SW 1271 (cell line): ENCODE measurements around the gene NCAN.
"Not testable (repeated sequence)": the region's sequence is repeated elsewhere in the genome, so short reads cannot be mapped to it uniquely, and the experiment has no call there.

Experiments used
- DNase-seq, 2 experiments: peaks; one replicate each; lab custom pipeline; 2025; lab: John Stamatoyannopoulos, UW

NCAN gene

DNA sequence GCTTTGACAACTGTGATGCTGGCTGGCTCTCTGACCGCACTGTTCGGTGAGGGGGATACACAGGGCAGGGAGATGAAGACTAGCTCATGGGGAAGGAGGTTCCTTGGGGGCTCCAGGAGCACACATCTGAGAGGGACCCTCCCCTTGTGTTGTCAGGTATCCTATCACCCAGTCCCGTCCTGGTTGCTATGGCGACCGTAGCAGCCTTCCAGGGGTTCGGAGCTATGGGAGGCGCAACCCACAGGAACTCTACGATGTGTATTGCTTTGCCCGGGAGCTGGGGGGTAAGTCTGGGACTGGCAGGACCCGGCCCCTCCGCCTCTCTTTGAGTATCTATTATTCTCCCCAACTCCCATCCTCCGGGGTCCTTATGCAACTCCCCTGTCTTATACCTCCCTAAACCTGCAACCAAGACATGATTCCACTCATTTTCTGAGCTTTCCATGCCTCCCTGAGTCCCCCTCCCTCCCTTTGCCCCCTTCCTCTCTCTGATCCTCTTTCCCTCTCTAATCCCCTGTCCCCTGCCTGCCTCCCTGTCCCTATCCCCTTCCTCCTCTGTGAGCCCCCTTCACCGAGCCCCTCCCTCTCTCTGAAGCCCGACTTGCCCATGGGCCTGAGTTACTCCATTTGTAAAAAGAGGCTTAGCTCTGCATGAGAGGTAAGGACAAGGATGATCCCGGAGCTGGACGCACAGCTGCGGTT, 12.5 kb downstream of the NCAN start:
- DNase-seq, result no peak

DNA sequence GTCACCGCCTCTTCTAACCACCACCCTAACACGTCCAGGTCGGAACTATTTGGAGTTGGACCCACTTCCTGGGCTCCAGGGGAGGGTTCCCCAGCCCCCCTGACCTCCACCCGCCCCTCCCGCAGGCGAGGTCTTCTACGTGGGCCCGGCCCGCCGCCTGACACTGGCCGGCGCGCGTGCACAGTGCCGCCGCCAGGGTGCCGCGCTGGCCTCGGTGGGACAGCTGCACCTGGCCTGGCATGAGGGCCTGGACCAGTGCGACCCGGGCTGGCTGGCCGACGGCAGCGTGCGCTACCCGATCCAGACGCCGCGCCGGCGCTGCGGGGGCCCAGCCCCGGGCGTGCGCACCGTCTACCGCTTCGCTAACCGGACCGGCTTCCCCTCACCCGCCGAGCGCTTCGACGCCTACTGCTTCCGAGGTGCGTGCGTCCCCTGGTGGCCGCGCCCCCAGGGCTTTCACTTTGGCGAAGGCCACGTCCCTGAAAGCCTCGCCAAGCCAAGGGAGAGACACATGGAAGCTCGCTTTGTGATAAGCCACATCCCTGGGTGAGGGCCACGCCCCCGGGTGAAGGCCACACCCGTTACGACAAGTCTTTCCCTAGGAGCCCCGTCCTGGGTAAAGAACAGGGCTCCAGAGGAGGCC, 13.2 kb downstream of the NCAN start:
- DNase-seq, result peak; percentile 62 to 77

- no peak for DNase-seq
Observed at GRCh38 chr19:19226204-19226603, 14.4 kb downstream of the NCAN start.

- DNase-seq, result no peak
Observed at GRCh38 chr19:19226663-19227062, 14.9 kb downstream of the NCAN start.

GRCh38 chr19:19227217-19227616, 15.5 kb downstream of the NCAN start:
- DNase-seq, result no peak

DNA sequence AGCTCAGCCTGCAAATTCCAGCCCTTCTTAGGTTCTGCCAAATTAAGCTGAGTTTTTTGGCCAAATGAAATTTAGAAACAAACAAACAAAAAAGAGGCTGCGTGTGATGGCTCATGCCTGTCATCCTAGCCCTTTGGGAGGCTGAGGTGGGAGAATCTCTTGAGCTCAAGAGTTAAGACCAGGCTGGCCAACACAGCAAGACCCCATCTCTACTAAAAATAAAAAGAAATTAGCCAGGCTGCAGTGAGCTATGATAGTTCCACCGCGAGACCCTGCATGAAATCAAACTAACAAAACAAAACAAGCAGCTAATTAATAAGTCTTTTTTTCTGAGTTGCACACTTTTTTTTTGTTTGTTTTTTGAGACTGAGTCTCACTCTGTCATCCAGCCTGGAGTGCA, 17.9 kb downstream of the NCAN start:
- no peak for DNase-seq

DNA sequence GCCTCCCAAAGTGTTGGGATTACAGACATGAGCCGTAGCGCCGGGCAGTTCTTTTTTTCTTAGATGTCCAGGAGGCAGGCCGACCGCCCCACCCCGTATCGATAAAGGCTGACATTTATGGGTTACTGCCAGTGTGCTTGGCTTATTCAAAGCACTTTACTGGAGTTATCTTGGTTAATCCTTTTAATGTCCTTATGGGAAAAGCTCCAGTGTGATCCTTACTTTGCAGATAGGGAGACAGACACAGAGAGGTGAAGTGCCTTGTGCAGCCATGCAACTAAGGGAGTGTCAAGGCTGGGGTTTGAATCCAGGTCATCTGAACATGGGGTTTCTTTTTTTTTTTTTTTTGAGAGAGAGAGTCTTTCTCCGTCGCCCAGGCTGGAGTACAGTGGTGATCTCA, 19.2 kb downstream of the NCAN start:
- DNase-seq, result no peak

- DNase-seq, result no peak
Observed at GRCh38 chr19:19232261-19232721, 20.5 kb downstream of the NCAN start.

DNA sequence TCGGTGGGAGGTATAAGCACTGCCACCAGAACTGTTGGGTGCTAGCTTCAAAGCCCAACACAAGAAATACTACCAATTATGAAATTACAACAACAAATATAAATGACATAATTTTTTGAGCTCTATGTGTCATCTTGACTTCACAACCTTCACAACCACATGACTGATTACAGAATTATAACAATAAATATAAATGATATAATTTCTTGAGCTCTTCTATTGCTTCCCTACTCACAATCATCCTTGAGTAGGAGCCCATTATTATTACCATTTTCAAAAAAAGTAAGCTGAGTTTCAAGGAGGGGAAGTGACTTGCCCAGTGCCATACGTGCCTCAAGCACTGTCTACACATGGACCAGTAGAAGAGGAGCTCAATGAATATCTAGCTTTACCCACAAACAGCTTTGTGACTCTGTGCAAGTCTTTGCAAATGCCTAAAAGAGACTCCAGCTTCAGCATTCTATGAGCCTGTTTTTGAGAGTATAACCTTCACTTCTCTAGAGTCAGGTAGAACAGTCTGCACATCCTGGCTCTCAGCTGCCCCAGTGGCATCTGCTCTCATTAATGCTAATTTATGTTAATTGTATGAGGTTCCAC, 22.6 kb downstream of the NCAN start:
- DNase-seq, result no peak

DNA sequence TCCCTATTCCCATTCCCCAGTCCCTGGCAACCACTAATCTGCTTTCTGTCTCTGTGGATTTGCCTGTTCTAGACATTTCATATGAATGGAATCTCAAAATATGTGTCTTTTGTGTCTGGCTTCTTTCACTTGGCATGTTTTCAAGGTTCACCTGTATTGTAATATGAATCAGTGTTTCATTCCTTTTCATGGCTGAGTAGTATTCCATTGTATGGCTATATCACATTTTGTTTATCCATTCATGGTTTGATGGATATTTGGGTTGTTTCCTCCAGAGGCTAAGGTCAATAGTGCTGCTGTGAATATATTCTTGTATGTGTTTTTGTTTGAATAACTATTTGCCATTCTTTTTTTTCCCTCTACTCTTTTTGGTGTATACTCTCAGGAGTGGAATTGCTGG, 24.4 kb downstream of the NCAN start:
- DNase-seq, result no peak

DNA sequence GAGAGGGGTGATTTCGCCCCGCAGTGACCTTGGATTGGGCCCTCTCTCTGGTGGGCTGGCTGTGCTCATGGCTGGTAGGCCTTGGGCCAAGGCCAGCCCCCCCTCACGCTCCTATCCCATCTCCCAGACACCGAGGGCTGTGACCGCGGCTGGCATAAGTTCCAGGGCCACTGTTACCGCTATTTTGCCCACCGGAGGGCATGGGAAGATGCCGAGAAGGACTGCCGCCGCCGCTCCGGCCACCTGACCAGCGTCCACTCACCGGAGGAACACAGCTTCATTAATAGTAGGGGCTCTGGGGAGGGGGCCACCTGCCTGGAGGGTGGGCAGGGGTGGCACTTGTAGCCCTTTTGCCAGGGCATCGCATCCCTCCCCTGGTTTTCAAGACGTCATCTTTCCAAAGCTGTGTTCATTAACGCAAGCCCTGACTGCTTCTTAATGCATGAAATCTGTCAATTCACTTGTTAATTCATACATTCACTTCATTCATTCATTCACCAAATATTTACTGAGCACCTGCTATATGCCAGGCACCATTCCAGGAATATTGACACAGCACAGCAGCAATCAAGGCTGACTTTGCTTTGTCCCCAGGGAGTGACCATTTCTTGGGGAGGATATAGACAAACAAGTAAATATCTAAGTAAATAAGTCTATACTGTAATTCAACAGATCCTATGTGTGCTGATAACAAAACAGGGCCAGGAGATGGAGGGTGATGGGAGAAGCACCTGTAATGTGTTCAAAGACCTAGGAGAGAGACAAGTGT, 26.6 kb downstream of the NCAN start:
- no peak for DNase-seq

DNA sequence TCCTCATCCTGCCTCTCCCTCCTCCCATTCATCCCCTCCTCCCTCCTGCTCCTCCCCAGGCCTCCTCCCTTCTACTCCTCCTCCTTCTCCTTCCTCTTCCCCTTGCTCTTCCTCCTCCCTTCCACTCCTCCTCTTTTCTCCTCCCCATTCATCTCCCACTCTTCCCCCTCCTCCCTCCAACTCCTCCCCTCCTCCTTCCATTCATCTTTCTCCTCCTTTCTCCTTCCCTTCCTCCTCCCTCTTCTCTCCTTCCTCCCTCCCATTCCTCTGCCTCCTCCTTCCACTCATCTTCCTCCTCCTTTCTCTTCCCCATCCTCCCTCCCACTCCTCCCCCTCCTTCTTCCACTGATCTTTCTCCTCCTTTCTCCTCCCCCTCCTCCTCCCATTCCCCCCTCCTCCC, 27.9 kb downstream of the NCAN start:
- no peak for DNase-seq

DNA sequence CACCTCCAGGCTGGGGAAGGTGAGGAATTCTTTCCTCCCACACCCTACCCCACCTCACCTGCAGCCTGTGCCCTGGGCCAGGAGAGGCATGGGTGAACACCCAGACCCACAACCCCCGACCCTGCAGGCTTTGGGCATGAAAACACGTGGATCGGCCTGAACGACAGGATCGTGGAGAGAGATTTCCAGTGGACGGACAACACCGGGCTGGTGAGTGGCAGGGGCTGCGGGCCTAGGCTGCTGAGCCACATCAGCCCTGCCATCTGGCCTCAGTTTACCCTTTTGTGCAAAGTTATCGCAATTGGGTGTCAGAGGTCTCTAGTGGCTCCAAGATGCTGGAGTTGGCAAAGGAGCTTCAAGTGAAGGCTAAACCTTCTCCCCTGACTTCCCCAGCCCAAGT, 28.7 kb downstream of the NCAN start:
- no peak for DNase-seq

DNA sequence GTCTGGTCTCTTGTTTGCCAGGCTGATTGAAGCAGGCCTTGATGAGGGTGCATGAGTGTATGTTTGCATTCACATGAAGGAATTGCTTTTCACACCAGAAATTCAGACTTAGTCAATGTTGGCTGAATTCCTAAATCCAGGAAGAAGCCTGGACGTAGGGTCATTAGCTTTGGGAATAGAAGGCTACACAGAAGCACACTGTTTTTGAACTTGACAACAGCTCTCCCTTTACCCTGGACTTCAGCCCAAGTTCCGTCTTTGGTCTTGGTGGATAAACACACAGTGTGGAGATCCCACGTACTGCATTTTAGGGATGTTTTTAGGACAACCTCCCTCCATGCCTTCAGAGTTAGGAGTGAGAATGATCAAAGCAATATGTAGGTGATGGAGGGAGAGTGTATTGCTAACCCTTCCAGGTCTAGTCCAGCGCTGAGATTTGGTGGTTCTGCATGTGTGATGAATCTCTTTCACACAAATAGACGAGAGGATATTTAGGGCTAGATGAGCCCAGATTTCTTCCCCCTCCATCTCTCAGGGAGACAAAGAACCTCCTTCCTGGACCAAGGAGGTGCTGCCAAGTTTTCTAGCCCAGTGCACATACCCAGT, 38.5 kb downstream of the NCAN start:
- DNase-seq, result no peak

- DNase-seq, result not testable (repeated sequence)
Observed at GRCh38 chr19:19253409-19253808, 41.7 kb downstream of the NCAN start.

- peak in 1 of 2 experiments; percentile 30 for DNase-seq
Observed at GRCh38 chr19:19256072-19256969, 44.6 kb downstream of the NCAN start.

DNA sequence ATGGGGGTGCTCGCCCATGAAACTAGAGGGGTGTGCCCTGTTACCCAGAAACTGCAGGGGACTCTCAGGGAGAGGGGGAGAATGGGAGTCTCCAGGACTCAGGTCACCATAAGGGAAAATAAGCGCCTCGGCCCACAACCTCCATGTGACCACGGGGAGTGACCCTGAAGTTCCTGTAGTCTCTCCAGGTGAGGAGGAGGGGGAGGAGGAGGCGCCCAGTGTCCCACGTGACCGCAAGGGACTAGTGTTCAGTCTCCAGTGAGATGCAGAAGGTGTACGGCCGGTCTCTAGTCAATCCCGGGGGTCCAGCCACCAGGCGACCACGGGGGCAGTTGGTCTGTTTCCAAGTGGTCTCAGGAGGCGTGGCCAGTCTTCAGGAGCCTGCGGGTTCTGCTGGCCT, 45.4 kb downstream of the NCAN start:
- no peak for DNase-seq

DNA sequence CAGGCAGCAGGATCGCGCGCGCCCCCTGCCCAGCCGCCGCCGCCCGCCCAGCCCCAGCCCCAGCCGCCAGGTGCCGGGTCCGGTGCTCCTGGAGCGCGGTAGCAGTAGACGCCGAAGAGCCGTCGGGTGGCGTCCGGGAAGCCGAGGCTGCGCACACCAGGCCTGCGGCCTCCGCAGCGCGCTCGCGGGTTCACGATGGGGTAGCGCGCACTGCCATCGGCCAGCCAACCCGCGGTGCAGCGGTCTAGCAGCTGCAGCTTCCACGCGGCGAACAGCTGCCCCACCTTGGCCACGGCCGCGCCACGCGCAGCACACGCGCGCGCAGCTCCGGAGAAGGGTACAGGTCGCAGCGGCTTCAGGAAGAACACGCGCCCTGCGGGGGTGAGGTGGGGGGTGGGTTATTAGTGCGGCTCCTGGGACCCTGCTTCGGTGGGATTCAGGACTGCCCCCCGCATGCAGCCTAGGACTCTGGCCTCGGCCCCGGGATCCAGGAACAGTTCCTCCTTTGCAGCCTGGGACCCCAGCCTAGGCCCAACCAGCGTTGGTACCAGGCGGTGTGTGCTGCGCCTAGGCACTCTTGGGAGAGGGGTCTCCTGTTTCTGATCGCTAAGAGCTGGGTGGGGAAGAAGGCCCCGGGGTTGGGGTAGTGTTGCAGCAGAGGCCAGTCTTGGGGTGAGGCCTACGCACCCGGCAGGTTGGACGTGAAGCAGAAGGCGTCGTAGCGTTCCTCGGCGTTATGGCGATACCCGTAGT, 46.3 kb downstream of the NCAN start:
- no peak for DNase-seq

GRCh38 chr19:19258589-19259338, 47.0 kb downstream of the NCAN start:
- DNase-seq, result no peak

- peak in 1 of 2 experiments; percentile 22 for DNase-seq
Observed at GRCh38 chr19:19259741-19260140, 48.0 kb downstream of the NCAN start.
